Testis (tissue), 2 donors: ENCODE results near the gene GARNL3.

ENCODE experiments used
- CTCF ChIP-seq, 3 experiments: fragments of 450-650 bp in 2 of 3; fragments of 200-600 bp in 1 of 3; sonication (generic) in 1 of 3; IDR thresholded peaks; one replicate each; pipeline ENCODE4 v1.5.1; 2016 to 2019; ENCODE audit warnings: antibody characterized with exemption in 3 of 3, mild to moderate bottlenecking in 2 of 3, moderate library complexity in 1 of 3
- POLR2A ChIP-seq: fragments of 450-650 bp; IDR thresholded peaks from one replicate; pipeline ENCODE4 v1.6.1; 2017; ENCODE audit warnings: antibody characterized with exemption, mild to moderate bottlenecking, moderate library complexity

GRCh38 chr9:127245637-127246164 is 18.9 kb upstream of the GARNL3 start:
- TF ChIP-seq CTCF (IDR thresholded peaks at IDR 0.05) (no peak), POLR2A (no peak)
